Measurements from ENCODE around the gene NUDCD3. TPM values are rescaled to one million over a fixed set of nuclear protein-coding genes. Genes with fewer than 3 reads are reported as not detected.

The NUDCD3 gene
- total and polyA plus RNA-seq, 2 experiments from 2014 or later = 35.7 to 42.7 TPM

DNA sequence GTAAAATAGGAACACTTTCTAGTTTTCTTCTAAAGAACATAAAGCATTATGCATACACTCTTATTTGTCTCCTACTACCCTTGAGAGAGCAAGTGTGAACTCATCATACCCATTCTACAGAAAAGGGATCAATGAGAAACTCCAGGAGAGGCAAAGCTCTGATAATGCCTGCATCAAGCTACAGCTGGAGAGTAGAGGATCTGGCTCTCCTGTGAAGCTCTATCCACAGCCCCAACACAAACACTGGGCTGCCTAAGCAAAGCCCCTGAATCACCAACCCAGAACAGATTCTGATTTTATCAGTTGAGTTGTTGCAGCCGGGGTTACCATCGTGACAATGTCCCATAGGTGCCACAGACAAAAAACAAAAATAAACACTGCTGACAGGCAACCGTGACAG, 74.9 kb downstream of the NUDCD3 start (continued):
- TF ChIP-seq, protein P1, sequence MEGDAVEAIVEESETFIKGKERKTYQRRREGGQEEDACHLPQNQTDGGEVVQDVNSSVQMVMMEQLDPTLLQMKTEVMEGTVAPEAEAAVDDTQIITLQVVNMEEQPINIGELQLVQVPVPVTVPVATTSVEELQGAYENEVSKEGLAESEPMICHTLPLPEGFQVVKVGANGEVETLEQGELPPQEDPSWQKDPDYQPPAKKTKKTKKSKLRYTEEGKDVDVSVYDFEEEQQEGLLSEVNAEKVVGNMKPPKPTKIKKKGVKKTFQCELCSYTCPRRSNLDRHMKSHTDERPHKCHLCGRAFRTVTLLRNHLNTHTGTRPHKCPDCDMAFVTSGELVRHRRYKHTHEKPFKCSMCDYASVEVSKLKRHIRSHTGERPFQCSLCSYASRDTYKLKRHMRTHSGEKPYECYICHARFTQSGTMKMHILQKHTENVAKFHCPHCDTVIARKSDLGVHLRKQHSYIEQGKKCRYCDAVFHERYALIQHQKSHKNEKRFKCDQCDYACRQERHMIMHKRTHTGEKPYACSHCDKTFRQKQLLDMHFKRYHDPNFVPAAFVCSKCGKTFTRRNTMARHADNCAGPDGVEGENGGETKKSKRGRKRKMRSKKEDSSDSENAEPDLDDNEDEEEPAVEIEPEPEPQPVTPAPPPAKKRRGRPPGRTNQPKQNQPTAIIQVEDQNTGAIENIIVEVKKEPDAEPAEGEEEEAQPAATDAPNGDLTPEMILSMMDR (conservative IDR thresholded peaks at IDR 0.05; ENCODE audit: low read depth in 2 of 2) = no peak
- TF ChIP-seq, protein P2, sequence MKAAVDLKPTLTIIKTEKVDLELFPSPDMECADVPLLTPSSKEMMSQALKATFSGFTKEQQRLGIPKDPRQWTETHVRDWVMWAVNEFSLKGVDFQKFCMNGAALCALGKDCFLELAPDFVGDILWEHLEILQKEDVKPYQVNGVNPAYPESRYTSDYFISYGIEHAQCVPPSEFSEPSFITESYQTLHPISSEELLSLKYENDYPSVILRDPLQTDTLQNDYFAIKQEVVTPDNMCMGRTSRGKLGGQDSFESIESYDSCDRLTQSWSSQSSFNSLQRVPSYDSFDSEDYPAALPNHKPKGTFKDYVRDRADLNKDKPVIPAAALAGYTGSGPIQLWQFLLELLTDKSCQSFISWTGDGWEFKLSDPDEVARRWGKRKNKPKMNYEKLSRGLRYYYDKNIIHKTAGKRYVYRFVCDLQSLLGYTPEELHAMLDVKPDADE (IDR thresholded peaks at IDR 0.05) = no peak
- TF ChIP-seq STAT1 (IDR thresholded peaks at IDR 0.05; ENCODE audit: unreplicated experiment) (no peak), NANOG (IDR thresholded peaks at IDR 0.05; ENCODE audit: borderline replicate concordance) (no peak), JUNB (IDR thresholded peaks at IDR 0.05; ENCODE audit: unreplicated experiment) (no peak), POLR2AphosphoS5 (IDR thresholded peaks at IDR 0.05; ENCODE audit: low read depth) (no peak)

DNA sequence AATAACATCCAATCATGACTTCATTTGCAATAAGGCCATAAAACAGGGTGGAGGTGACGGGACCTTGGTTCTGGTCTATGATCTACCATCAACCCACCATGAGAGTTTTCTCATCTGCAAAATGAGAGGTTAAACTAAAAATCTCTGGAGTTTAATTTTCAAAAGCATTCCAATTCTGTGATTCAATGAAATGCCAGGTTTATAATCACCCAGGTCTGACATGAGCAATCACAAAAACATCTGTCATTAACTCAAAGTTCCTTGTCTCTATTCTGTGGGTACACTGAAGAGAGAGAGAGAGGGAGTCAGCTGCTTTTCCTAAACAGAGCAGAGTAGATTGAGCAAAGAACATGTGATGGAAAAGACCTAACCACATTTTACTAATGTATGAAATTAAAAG, 75.4 kb downstream of the NUDCD3 start:
- H4K20me1 ChIP-seq (replicated peaks; ENCODE audit: insufficient read depth) = peaks cover 10% of the 10 kb centered on the region; the same call in 1 of the 2 replicates
- no peak for TF ChIP-seq EZH2 (IDR thresholded peaks at IDR 0.05; ENCODE audit: low read depth, unreplicated experiment)
- TF ChIP-seq, protein P1 (conservative IDR thresholded peaks at IDR 0.05; ENCODE audit: low read depth in 2 of 2) = no peak
- TF ChIP-seq, protein P3, sequence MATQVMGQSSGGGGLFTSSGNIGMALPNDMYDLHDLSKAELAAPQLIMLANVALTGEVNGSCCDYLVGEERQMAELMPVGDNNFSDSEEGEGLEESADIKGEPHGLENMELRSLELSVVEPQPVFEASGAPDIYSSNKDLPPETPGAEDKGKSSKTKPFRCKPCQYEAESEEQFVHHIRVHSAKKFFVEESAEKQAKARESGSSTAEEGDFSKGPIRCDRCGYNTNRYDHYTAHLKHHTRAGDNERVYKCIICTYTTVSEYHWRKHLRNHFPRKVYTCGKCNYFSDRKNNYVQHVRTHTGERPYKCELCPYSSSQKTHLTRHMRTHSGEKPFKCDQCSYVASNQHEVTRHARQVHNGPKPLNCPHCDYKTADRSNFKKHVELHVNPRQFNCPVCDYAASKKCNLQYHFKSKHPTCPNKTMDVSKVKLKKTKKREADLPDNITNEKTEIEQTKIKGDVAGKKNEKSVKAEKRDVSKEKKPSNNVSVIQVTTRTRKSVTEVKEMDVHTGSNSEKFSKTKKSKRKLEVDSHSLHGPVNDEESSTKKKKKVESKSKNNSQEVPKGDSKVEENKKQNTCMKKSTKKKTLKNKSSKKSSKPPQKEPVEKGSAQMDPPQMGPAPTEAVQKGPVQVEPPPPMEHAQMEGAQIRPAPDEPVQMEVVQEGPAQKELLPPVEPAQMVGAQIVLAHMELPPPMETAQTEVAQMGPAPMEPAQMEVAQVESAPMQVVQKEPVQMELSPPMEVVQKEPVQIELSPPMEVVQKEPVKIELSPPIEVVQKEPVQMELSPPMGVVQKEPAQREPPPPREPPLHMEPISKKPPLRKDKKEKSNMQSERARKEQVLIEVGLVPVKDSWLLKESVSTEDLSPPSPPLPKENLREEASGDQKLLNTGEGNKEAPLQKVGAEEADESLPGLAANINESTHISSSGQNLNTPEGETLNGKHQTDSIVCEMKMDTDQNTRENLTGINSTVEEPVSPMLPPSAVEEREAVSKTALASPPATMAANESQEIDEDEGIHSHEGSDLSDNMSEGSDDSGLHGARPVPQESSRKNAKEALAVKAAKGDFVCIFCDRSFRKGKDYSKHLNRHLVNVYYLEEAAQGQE (IDR thresholded peaks at IDR 0.05; ENCODE audit: unreplicated experiment) = no peak
- TF ChIP-seq CREB1 (CRISPR knock-in tag; IDR thresholded peaks at IDR 0.05; ENCODE audit: low read depth) = no peak
- TF ChIP-seq EZH2phosphoT487 (IDR thresholded peaks at IDR 0.05; ENCODE audit: unreplicated experiment) = no peak
- TF ChIP-seq NANOG (IDR thresholded peaks at IDR 0.05; ENCODE audit: borderline replicate concordance) = no peak
- TF ChIP-seq ZNF331 (CRISPR knock-in tag; IDR thresholded peaks at IDR 0.05; ENCODE audit: low read depth) = no peak
- TF ChIP-seq JUNB (IDR thresholded peaks at IDR 0.05; ENCODE audit: unreplicated experiment) = no peak
- TF ChIP-seq ZNF114 (CRISPR knock-in tag; IDR thresholded peaks at IDR 0.05) = no peak
- TF ChIP-seq STAT1 (IDR thresholded peaks at IDR 0.05; ENCODE audit: unreplicated experiment) = no peak
- TF ChIP-seq POLR2AphosphoS5 (IDR thresholded peaks at IDR 0.05; ENCODE audit: low read depth) = no peak

More for the DNA sequence above, 75.4 kb downstream of the NUDCD3 start:
- Mint-ChIP-seq H3K4me1 (peaks cover 7% of the 10 kb centered on the region; the same call in 2 of the 3 replicates), H3K27me3 (ENCODE audit: insufficient read depth, low read depth, poor library complexity) (peaks cover 2% of the 10 kb centered on the region), H3K36me3 (ENCODE audit: low read depth) (peaks cover 32% of the 10 kb centered on the region), H3K9me3 (peaks cover 14% of the 10 kb centered on the region; the same call in 2 of the 3 replicates), H3K27ac (no peak overlapping the region), H3K4me3 (no peak overlapping the region)
- DNase-seq (ENCODE audit: low spot score) (no peak), ATAC-seq (no peak)
- Histone ChIP-seq H3K27me3 (ENCODE audit: insufficient read depth) (no peaks in the 10 kb centered on the region), H3K36me3 (ENCODE audit: insufficient read depth) (no peaks in the 10 kb centered on the region), H3K27ac (ENCODE audit: low read depth) (no peak overlapping the region), H2AFZ (no peak overlapping the region), H3K9me2 (ENCODE audit: insufficient read depth) (no peaks in the 10 kb centered on the region), H3K79me2 (replicated peaks; ENCODE audit: insufficient read depth) (peaks cover 42% of the 10 kb centered on the region), H3K4me2 (no peak overlapping the region), H3K4me3 (no peak overlapping the region), H3K4me1 (ENCODE audit: insufficient read depth) (no peaks in the 10 kb centered on the region), H3F3A (replicated peaks; ENCODE audit: low read depth) (no peaks in the 10 kb centered on the region)
